PFSK-1 (cell line): Measurements from ENCODE around the gene RGS18.

Experiments
- POLR2AphosphoS5 ChIP-seq: IDR thresholded peaks from 2 replicates; pipeline ENCODE4 v1.6.1; 2012; ENCODE audit warnings: low read depth, mild to moderate bottlenecking, control low read depth, low read length, moderate library complexity
- REST ChIP-seq, 2 experiments: IDR thresholded peaks; 2 replicates each; pipeline versions ENCODE4 v1.6.1 to v1.8.0; 2011 to 2012; ENCODE audit warnings: low read depth in 2 of 2, low read length in 2 of 2, control low read depth in 1 of 2, inconsistent platforms in 1 of 2, mild to moderate bottlenecking in 1 of 2, moderate library complexity in 1 of 2; ENCODE audit not compliant: insufficient read depth in 1 of 2

DNA sequence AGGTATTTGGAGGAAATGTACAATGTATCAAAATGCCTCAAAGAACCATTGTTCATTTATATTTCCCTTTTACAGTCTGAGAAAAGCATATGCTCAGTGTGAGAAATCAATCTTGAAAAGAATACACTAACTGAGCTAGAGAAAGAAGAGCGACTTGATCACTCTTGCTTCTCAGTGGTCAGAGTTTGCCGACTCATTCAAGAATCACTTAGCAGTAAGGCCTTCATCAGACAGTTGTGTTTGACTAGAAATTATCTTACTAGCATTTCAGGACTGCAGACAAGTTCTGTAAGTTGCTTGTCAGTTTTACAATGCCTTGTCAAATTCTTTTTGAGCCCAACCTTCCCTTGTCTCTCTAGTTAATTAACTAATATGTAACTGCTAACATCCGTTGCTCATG is 12.9 kb downstream of the RGS18 start:
- TF ChIP-seq POLR2AphosphoS5 (no peak), REST (IDR thresholded peaks at IDR 0.05; ENCODE audit: insufficient read depth in 1 of 2, low read depth in 2 of 2, low read length in 2 of 2) (no peak)
